GM12891 (cell line): ENCODE measurements around the gene ALOX15.
"Not testable (repeated sequence)": the region's sequence is repeated elsewhere in the genome, so short reads cannot be mapped to it uniquely, and the experiment has no call there.

Source experiments
- DNase-seq: peaks from one replicate; pipeline ENCODE4 v3.0.0; 2011; ENCODE audit warnings: low spot score; ENCODE audit not compliant: insufficient read length
- FAIRE-seq: peaks from 2 replicates; lab custom pipeline; 2011; peaks lifted over from hg19 to GRCh38; lab: Jason Lieb, UNC
- PAX5 ChIP-seq: IDR thresholded peaks from 2 replicates; pipeline ENCODE4 v1.6.1; 2011; ENCODE audit warnings: low read length, moderate library complexity, mild to moderate bottlenecking; ENCODE audit not compliant: insufficient read depth, severe bottlenecking
- POLR2A ChIP-seq: IDR thresholded peaks from 2 replicates; pipeline ENCODE4 v1.6.1; 2011; ENCODE audit warnings: low read depth, low read length, control low read depth
- POLR2AphosphoS5 ChIP-seq: IDR thresholded peaks from 2 replicates; pipeline ENCODE4 v1.6.1; 2011; ENCODE audit warnings: low read depth, low read length, control low read depth
- POU2F2 ChIP-seq: IDR thresholded peaks from 2 replicates; pipeline ENCODE4 v1.6.1; 2011; ENCODE audit warnings: low read depth, mild to moderate bottlenecking, control low read depth, low read length, moderate library complexity
- SPI1 ChIP-seq: IDR thresholded peaks from 2 replicates; pipeline ENCODE4 v1.6.1; 2011; ENCODE audit warnings: low read depth, low read length, control low read depth
- TAF1 ChIP-seq: IDR thresholded peaks from 2 replicates; pipeline ENCODE4 v1.6.1; 2011; ENCODE audit warnings: low read depth, low read length, control low read depth

Gene ALOX15

DNA sequence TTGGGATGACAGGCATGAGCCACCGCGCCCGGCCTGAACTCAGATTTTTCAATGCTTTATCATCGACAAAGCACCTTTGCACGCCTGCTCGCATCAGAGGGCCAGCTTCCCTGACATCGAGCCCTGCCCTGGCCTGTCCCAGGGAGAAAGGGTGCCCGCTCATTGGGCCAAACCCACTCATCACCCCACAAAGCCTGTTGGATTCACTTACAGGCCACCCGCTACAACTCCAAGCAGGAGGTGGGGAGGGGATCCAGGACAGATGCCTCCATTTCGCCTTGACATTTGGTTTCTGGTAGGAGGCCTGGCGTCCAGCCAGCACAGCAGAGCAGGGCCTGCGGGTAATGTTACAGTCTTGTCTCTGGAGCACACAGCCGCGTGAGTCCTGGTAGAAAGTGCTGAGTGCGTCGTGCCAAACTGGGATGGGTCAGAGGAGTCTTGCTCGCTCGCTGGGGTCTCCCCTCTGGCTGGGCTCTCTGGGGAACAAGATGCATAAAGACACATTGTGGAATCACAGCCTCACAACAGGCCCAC is 37.3 kb downstream of the ALOX15 start:
- no peak for FAIRE-seq
- peak; percentile 5 for DNase-seq
- TF ChIP-seq POLR2AphosphoS5 (no peak), TAF1 (no peak), SPI1 (no peak), POLR2A (no peak), PAX5 (no peak), POU2F2 (no peak)

- DNase-seq: no peak
- no peak for FAIRE-seq
- TF ChIP-seq TAF1: no peak
- no peak for TF ChIP-seq POLR2A
- no peak for TF ChIP-seq POU2F2
- TF ChIP-seq SPI1: no peak
- no peak for TF ChIP-seq POLR2AphosphoS5
- TF ChIP-seq PAX5: no peak
These were observed 39.4 kb downstream of the ALOX15 start for GRCh38 chr17:4602041-4602440.

- no peak for FAIRE-seq
These were observed 40.2 kb downstream of the ALOX15 start for GRCh38 chr17:4601326-4601725.

DNA sequence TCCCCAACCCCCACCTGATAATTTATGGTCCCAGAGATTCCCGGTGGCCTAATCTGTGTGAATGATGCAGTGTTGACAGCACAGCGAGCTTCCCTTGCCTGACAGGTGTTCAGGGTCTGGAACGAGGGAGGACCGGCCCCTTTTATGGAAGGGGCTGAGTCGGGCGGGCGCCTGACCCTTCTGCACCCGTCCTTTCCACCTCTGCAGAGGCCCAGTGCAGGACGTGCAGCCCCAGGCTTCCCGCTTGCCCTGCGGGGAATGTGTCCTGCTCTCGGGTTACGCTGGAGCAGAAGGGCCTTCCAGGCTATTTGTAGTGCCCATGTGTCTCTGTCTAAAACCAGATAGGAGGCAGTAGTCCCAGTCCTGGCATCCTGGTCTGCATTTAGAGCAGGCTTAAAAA is 40.9 kb downstream of the ALOX15 start:
- FAIRE-seq: no peak
- no peak for TF ChIP-seq POLR2A
- no peak for TF ChIP-seq TAF1
- TF ChIP-seq POU2F2: no peak
- no peak for TF ChIP-seq SPI1
- TF ChIP-seq POLR2AphosphoS5: no peak
- TF ChIP-seq PAX5: no peak
- DNase-seq: no peak

More at GRCh38 chr17:4601326-4601725, 40.2 kb downstream of the ALOX15 start:
- no peak for DNase-seq
- TF ChIP-seq POLR2A (no peak), POU2F2 (no peak), SPI1 (no peak), PAX5 (no peak), TAF1 (no peak), POLR2AphosphoS5 (no peak)

GRCh38 chr17:4599505-4600281 is 41.8 kb downstream of the ALOX15 start:
- DNase-seq: no peak
- FAIRE-seq: no peak

GRCh38 chr17:4598776-4599504 is 42.5 kb downstream of the ALOX15 start:
- FAIRE-seq (no peak), DNase-seq (no peak)
- TF ChIP-seq TAF1 (no peak), POLR2A (no peak), SPI1 (no peak), POU2F2 (no peak), POLR2AphosphoS5 (no peak), PAX5 (no peak)

More at GRCh38 chr17:4599505-4600281, 41.8 kb downstream of the ALOX15 start:
- TF ChIP-seq SPI1: no peak
- TF ChIP-seq PAX5: no peak
- TF ChIP-seq POLR2A: no peak
- TF ChIP-seq POLR2AphosphoS5: no peak
- TF ChIP-seq TAF1: no peak
- no peak for TF ChIP-seq POU2F2

DNA sequence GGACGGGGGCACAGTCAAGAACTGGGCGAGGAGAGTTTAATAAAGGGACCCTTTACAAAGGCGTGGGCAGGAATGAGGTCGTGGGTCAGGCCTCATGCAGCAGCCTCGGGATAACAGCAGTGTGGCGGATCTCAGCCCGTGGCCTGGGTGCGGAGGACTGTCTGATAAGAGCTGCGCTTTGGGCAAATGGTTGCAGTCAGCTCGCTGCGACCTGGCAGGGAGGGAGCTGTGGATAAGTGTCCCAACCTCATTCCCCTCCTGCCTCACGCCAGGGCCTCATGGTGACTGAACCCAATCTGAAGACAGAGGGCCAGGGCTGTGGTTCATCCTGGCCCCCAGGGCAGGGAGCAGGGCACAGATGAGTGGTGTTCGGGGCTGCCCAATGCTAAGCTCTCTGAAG is 43.5 kb downstream of the ALOX15 start:
- FAIRE-seq (no peak), DNase-seq (no peak)
- TF ChIP-seq POLR2A (no peak), POU2F2 (no peak), PAX5 (no peak), SPI1 (no peak), POLR2AphosphoS5 (no peak)

DNA sequence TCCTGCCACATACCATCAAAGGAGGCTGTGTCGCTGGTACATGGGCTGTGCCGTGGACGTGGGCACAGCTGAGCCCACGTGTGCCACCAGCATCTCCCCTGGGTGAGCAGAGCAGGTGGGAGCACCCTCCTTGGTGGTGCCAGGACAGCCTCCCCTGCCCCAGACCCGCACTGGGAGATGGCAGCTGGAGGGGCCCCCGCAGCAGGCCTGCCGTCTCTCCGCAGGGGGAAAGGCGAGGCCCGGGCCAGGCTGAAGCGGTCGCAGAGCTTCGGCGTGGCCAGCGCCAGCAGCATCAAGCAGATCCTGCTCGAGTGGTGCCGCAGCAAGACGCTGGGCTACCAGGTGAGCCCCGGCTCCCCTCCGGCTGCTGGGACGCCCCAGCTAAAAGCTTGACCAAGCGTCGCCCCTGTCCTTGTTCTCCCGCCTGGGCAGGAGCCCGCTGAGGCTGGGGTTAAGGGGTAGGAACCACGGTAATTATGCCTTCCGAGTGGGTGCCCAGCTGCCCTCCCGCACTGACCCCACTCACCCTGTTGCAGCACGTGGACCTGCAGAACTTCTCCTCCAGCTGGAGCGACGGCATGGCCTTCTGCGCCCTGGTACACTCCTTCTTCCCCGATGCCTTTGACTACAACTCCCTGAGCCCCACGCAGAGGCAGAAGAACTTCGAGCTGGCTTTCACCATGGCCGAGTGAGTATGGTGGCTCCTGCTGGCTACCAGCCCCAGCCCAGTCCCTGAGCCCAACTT is 44.7 kb downstream of the ALOX15 start:
- no peak for DNase-seq
- FAIRE-seq: no peak
- no peak for TF ChIP-seq TAF1
- TF ChIP-seq SPI1: no peak
- no peak for TF ChIP-seq POU2F2
- no peak for TF ChIP-seq POLR2AphosphoS5
- no peak for TF ChIP-seq POLR2A
- no peak for TF ChIP-seq PAX5

DNA sequence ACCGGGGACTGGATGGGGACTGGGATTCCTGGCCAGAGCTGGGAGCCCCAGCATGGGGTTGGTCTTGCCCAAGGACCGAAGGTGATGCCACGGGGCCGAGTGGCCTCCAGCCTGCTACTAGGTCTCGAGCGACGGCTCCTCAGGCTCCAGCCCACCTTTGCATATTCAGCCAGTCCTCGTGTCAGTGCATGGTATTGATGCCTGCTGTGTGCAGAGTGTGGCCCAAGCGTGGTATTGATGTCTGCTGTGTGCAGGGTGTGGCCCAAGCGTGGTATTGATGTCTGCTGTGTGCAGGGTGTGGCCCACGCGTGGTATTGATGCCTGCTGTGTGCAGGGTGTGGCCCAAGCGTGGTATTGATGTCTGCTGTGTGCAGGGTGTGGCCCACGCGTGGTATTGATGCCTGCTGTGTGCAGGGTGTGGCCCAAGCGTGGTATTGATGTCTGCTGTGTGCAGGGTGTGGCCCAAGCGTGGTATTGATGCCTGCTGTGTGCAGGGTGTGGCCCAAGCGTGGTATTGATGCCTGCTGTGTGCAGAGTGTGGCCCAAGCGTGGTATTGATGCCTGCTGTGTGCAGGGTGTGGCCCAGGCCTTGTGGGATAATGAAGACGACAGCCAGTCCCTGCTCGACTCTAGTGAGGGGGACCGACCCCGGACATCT is 45.7 kb downstream of the ALOX15 start:
- not testable (repeated sequence) for FAIRE-seq, DNase-seq
